Mammary microvascular endothelial cell (primary cell): ENCODE measurements around the gene FAM72B. TPM values are rescaled to one million over a fixed set of nuclear protein-coding genes. Genes with fewer than 3 reads are reported as not detected.

Experiments
- total RNA-seq: library from RNA; depleted of rRNA; stranded (reverse); fragments of >200 nt; gene quantifications from 2 replicates; pipeline ENCODE4 v1.2.3, GENCODE V29; 2015

Gene FAM72B
- total RNA-seq: 3.9 and 4.8 TPM in 2 replicates

DNA sequence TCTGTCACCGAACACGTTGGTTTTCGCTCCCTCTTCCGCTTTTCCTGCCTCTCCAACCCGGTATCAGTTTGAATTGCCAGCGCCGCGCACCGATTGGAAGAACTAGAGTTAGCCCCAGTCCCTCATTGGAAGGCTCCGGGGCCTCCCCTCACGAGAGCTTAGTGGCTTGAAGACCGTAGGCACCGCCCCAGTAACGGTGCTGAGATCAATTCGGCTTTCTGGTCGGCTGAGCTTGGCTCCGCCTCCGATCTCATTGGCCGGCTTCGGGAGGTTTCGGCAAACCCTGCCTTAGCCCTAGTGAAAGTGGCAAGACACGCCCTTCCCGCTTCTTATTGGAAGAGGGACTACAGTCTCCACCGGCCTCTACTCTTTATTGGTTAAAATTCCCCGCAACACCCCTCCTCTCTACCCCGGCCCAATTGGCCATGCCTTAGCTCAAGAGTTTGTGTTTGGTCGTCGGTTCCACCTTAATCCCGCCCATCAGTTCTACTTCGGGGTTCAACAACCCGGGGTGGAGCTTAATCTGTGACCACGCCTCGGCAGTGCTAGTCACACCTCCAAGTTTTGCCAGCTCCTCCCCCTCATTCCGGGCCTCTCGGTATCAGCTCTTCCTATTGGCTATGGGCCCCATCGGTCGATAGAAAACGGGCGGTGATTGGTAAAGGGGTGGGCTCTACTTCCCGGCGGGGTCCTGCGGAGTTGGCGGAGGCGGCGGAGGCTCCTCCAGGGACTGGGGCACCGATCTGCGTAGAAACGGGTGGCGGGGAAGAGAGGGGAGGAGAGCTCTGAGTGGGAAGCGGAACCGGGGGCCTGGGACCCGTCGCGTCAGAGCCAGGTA, at the start of gene FAM72B, which contains the start of gene SRGAP2C:
TSS of gene FAM72B (minus strand) at position 51 of the 838 bp plus-strand sequence. CDS start 851 bp downstream, outside the sequence.
TSS of gene SRGAP2C (plus strand) at position 686 of the 838 bp plus-strand sequence. CDS start 2,472 bp downstream, outside the sequence.

Other genes starting within 250 kb of the FAM72B start
- 15.8 and 16.1 TPM in 2 replicates for gene SRGAP2C, start 635 bp upstream of the FAM72B start, total RNA-seq